Measurements from ENCODE around the gene FAF1.

DNA sequence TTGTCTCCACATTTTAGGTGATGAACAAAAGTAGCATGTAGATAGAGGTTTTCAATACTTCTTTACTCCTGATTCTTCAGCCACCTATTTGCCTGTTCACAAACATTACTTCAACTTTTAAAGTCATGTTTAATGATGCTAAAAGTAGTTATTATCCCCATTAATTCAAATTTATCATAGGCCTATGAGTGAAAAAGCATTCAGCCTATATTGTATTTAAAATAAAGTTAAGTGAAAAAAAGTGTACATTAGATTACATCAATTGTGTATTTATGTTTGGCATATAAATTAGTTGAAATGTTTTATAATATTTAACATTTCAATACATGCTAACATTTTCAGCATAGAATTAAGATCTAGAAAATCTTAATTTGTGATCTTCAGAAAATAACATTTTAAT, 20.4 kb upstream of the FAF1 start:
- TF ChIP-seq CTCF (IDR thresholded peaks at IDR 0.05) = no peak
- no peak for TF ChIP-seq POLR2AphosphoS5 (IDR thresholded peaks at IDR 0.05)

Data from transverse colon (tissue), 4 donors.